PC-3 (cell line): ENCODE measurements around the gene ENTREP1.

Experiments
- CTCF ChIP-seq: fragments of 300-600 bp; sonication (generic); conservative IDR thresholded peaks from 2 replicates; pipeline ENCODE4 v1.5.1; 2017; ENCODE audit warnings: antibody characterized with exemption, low read depth, mild to moderate bottlenecking, low read length
- EZH2 ChIP-seq: fragments of 300-600 bp; sonication (generic); IDR thresholded peaks from one replicate; pipeline ENCODE4 v1.6.1; 2017; ENCODE audit warnings: antibody characterized with exemption, mild to moderate bottlenecking, low read length; ENCODE audit not compliant: unreplicated experiment
- EZH2phosphoT487 ChIP-seq: fragments of 300-600 bp; sonication (generic); IDR thresholded peaks from 2 replicates; pipeline ENCODE4 v1.6.1; 2018; ENCODE audit warnings: mild to moderate bottlenecking, antibody characterized with exemption, low read length, borderline replicate concordance

DNA sequence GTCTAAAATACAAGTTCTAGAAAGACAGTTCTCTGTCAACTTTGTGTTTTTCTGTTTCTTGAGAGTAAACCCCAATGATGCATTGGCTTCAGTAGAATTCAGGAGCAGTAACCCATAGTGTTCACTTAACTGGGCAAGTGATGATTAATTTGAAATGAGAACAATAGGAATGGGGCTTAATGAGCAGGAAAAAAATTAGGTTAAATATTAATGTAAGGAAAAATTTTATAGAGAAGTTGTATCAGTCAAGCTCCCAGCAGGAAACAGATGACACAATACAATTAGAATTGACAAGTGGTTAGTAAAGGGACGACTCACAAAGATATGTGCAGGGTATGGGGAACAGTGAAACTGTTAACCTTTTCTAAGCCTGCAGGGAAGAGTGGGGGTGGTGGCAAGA lies 38.2 kb downstream of the ENTREP1 start:
- TF ChIP-seq CTCF: no peak
- no peak for TF ChIP-seq EZH2phosphoT487
- no peak for TF ChIP-seq EZH2
